GM12878 (cell line): Measurements from ENCODE around the gene DNAJC12. TPM values are rescaled to one million over a fixed set of nuclear protein-coding genes. Genes with fewer than 3 reads are reported as not detected.

Experiments
- BHLHE40 ChIP-seq, 2 experiments: fragments of 450-650 bp in 1 of 2; IDR thresholded peaks; 2 replicates each; pipeline ENCODE4 v1.6.1; 2011 to 2017; ENCODE audit warnings: low read depth in 2 of 2, borderline replicate concordance in 1 of 2, improper control_type of control experiment in 1 of 2, low read length in 1 of 2, mild to moderate bottlenecking in 1 of 2
- CHD2 ChIP-seq: IDR thresholded peaks from 2 replicates; pipeline ENCODE4 v1.6.1; 2011; ENCODE audit warnings: low read depth, low read length, improper control_type of control experiment, borderline replicate concordance
- CREM ChIP-seq: IDR thresholded peaks from 2 replicates; pipeline ENCODE4 v1.6.1; 2014; ENCODE audit warnings: antibody characterized with exemption, low read depth
- ETV6 ChIP-seq, 2 experiments: fragments of 450-650 bp in 1 of 2; IDR thresholded peaks in 1 of 2; conservative IDR thresholded peaks in 1 of 2; 2 replicates each; pipeline ENCODE4 v1.6.1; 2014; ENCODE audit warnings: antibody characterized with exemption in 1 of 2, borderline replicate concordance in 1 of 2, low read depth in 1 of 2, mild to moderate bottlenecking in 1 of 2, moderate library complexity in 1 of 2
- FOXK2 ChIP-seq: fragments of 450-650 bp; IDR thresholded peaks from 2 replicates; pipeline ENCODE4 v1.6.1; 2017; ENCODE audit warnings: mild to moderate bottlenecking, moderate library complexity
- GABPA ChIP-seq: IDR thresholded peaks from 2 replicates; pipeline ENCODE4 v1.6.1; 2014; ENCODE audit warnings: antibody characterized with exemption, low read depth, mild to moderate bottlenecking, inconsistent platforms
- JUNB ChIP-seq: IDR thresholded peaks from 2 replicates; pipeline ENCODE4 v1.6.1; 2016; ENCODE audit warnings: antibody characterized with exemption, mild to moderate bottlenecking
- KAT2A ChIP-seq: conservative IDR thresholded peaks from 2 replicates; pipeline ENCODE4 v1.6.1; 2011; ENCODE audit warnings: low read depth, low read length; ENCODE audit not compliant: control insufficient read depth
- NFIC ChIP-seq: IDR thresholded peaks from 2 replicates; pipeline ENCODE4 v1.6.1; 2012; ENCODE audit warnings: low read depth, mild to moderate bottlenecking, inconsistent platforms, low read length, moderate library complexity
- NFYB ChIP-seq: IDR thresholded peaks from 2 replicates; pipeline ENCODE4 v1.6.1; 2011; ENCODE audit warnings: low read depth, mild to moderate bottlenecking, low read length, improper control_type of control experiment, moderate library complexity; ENCODE audit not compliant: insufficient read depth
- NR2C2 ChIP-seq: IDR thresholded peaks from 2 replicates; pipeline ENCODE4 v1.6.1; 2011; ENCODE audit warnings: borderline replicate concordance, low read depth; ENCODE audit not compliant: control insufficient read depth, insufficient read length
- PAX5 ChIP-seq: IDR thresholded peaks from 2 replicates; pipeline ENCODE4 v1.6.1; 2011; ENCODE audit warnings: low read depth, low read length, borderline replicate concordance
- RAD21 ChIP-seq: IDR thresholded peaks from 2 replicates; pipeline ENCODE4 v1.6.1; 2011; ENCODE audit warnings: mild to moderate bottlenecking, low read depth, low read length, moderate library complexity; ENCODE audit not compliant: insufficient read depth
- RCOR1 ChIP-seq: conservative IDR thresholded peaks from 2 replicates; pipeline ENCODE4 v1.6.1; 2012; ENCODE audit warnings: low read depth, low read length, improper control_type of control experiment
- SMAD1 ChIP-seq: fragments of 450-650 bp; IDR thresholded peaks from 2 replicates; pipeline ENCODE4 v1.6.1; 2018; ENCODE audit warnings: mild to moderate bottlenecking, low read depth; ENCODE audit not compliant: partially characterized antibody
- SP1 ChIP-seq: IDR thresholded peaks from one replicate; pipeline ENCODE4 v1.6.1; 2011; ENCODE audit warnings: low read depth, low read length
- SUZ12 ChIP-seq: fragments of 200-600 bp; sonication (generic); IDR thresholded peaks from one replicate; pipeline ENCODE4 v1.6.1; 2018; ENCODE audit warnings: antibody characterized with exemption, mild to moderate bottlenecking; ENCODE audit not compliant: unreplicated experiment
- TARDBP ChIP-seq: IDR thresholded peaks from 2 replicates; pipeline ENCODE4 v1.6.1; 2016; ENCODE audit warnings: borderline replicate concordance
- TBL1XR1 ChIP-seq: IDR thresholded peaks from 2 replicates; pipeline ENCODE4 v1.6.1; 2012; ENCODE audit warnings: low read depth, low read length, improper control_type of control experiment
- ZBED1 ChIP-seq: IDR thresholded peaks from 2 replicates; pipeline ENCODE4 v1.6.1; 2016; ENCODE audit warnings: borderline replicate concordance
- ZNF274 ChIP-seq: IDR thresholded peaks from one replicate; pipeline ENCODE4 v1.8.0; 2011; ENCODE audit not compliant: insufficient read length, insufficient read depth
- polyA plus RNA-seq, 11 experiments: library from polyadenylated mRNA; depleted of rRNA in 4 of 11; unstranded in 6 of 11; stranded (reverse) in 5 of 11; fragments of >200 nt; fragmentation: Nextera tagmentation in 4 of 11; fragmentation: Illumina TruSeq in 1 of 11; extraction: Ambion mirVana in 4 of 11; extraction: Trizol in 1 of 11; gene quantifications; 1 replicate in 1 of 11; 2 replicates in 10 of 11; pipeline versions ENCODE4 v1.2.1 to v1.2.3, GENCODE V29; 2011 to 2016; ENCODE audit warnings: inconsistent platforms in 2 of 11, missing spikeins in 2 of 11, low read depth in 1 of 11
- total RNA-seq, 4 experiments: library from RNA; depleted of rRNA in 3 of 4; stranded (reverse); fragments of >200 nt in 3 of 4; fragmentation: Illumina TruSeq in 1 of 4; extraction: Trizol in 1 of 4; gene quantifications; 2 replicates each; pipeline versions ENCODE4 v1.2.1 to v1.2.3, GENCODE V29; 2013 to 2021
- TF ChIP-seq, protein P1 (sequence below): IDR thresholded peaks from 2 replicates; pipeline ENCODE4 v1.6.1; 2011; ENCODE audit warnings: borderline replicate concordance, low read depth, mild to moderate bottlenecking, moderate library complexity, mixed read lengths, low read length; ENCODE audit not compliant: insufficient read depth; ENCODE audit errors: extremely low read length
- TF ChIP-seq, protein P2 (sequence below): fragments of 150-350 bp; IDR thresholded peaks from 2 replicates; pipeline ENCODE4 v1.6.1; 2016; ENCODE audit warnings: low read depth, low read length
- TF ChIP-seq, protein P3 (sequence below): IDR thresholded peaks from 2 replicates; pipeline ENCODE4 v1.6.1; 2012; ENCODE audit warnings: mild to moderate bottlenecking, low read depth, low read length

DNAJC12 gene
- total and polyA plus RNA-seq, 10 of the 15 experiments (the other 5 are each of a cell fraction or from before 2014, with no cell fraction given): 1.1 to 4.5 (median 3.0) TPM

DNA sequence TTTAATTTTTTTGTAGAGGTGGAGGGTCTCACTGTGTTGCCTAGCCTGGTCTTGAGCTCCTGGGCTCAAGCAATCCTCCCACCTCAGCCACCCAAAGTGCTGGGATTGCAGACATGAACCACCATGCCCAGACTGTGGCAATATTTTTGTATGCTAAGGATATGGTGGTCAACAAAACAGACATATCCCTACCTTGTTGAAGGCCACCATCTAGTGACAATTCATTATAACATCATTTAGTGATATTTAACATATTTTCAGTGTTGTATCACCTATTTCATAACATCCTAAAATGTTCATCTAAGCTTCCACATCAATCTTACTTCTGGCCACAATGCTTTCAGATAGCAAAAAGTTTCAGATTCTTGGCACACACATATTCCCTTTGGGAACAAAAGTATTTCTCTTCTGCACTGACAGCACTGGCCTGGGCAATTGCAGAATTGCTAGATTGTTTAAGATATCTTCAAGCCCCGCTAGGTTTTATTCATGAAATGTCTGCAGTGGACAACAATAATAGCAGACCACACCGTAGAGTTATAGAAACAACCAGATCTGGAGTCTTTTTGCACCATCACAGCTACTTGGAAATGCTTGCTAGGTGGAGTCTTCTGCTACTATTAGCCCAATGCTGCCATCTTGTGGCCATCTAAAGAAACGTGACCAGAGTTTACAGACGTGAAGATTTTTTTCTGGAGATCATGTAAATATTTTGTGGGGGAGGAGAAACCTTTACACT is 58.4 kb downstream of the DNAJC12 start (continued):
- TF ChIP-seq ETV6 (conservative IDR thresholded peaks at IDR 0.05 in 1 of 2, IDR thresholded peaks at IDR 0.05 in 1 of 2; ENCODE audit: borderline replicate concordance in 1 of 2, low read depth in 1 of 2) (no peak), FOXK2 (no peak), SUZ12 (no peak), SMAD1 (no peak), CHD2 (no peak), NFYB (no peak), BHLHE40 (IDR thresholded peaks at IDR 0.05; ENCODE audit: borderline replicate concordance in 1 of 2, low read depth in 2 of 2, low read length in 1 of 2) (peak; percentile 73 to 74; a peak in 2 of 4 replicates), TARDBP (no peak), NR2C2 (no peak), RAD21 (peak; percentile 96), JUNB (no peak), KAT2A (no peak), TBL1XR1 (no peak), GABPA (no peak), NFIC (no peak), SP1 (no peak), PAX5 (no peak), RCOR1 (no peak), CREM (no peak), ZNF274 (no peak), ZBED1 (no peak)
- TF ChIP-seq, protein P1, sequence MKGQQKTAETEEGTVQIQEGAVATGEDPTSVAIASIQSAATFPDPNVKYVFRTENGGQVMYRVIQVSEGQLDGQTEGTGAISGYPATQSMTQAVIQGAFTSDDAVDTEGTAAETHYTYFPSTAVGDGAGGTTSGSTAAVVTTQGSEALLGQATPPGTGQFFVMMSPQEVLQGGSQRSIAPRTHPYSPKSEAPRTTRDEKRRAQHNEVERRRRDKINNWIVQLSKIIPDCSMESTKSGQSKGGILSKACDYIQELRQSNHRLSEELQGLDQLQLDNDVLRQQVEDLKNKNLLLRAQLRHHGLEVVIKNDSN: no peak
- TF ChIP-seq, protein P2, sequence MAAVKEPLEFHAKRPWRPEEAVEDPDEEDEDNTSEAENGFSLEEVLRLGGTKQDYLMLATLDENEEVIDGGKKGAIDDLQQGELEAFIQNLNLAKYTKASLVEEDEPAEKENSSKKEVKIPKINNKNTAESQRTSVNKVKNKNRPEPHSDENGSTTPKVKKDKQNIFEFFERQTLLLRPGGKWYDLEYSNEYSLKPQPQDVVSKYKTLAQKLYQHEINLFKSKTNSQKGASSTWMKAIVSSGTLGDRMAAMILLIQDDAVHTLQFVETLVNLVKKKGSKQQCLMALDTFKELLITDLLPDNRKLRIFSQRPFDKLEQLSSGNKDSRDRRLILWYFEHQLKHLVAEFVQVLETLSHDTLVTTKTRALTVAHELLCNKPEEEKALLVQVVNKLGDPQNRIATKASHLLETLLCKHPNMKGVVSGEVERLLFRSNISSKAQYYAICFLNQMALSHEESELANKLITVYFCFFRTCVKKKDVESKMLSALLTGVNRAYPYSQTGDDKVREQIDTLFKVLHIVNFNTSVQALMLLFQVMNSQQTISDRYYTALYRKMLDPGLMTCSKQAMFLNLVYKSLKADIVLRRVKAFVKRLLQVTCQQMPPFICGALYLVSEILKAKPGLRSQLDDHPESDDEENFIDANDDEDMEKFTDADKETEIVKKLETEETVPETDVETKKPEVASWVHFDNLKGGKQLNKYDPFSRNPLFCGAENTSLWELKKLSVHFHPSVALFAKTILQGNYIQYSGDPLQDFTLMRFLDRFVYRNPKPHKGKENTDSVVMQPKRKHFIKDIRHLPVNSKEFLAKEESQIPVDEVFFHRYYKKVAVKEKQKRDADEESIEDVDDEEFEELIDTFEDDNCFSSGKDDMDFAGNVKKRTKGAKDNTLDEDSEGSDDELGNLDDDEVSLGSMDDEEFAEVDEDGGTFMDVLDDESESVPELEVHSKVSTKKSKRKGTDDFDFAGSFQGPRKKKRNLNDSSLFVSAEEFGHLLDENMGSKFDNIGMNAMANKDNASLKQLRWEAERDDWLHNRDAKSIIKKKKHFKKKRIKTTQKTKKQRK: no peak
- TF ChIP-seq, protein P3, sequence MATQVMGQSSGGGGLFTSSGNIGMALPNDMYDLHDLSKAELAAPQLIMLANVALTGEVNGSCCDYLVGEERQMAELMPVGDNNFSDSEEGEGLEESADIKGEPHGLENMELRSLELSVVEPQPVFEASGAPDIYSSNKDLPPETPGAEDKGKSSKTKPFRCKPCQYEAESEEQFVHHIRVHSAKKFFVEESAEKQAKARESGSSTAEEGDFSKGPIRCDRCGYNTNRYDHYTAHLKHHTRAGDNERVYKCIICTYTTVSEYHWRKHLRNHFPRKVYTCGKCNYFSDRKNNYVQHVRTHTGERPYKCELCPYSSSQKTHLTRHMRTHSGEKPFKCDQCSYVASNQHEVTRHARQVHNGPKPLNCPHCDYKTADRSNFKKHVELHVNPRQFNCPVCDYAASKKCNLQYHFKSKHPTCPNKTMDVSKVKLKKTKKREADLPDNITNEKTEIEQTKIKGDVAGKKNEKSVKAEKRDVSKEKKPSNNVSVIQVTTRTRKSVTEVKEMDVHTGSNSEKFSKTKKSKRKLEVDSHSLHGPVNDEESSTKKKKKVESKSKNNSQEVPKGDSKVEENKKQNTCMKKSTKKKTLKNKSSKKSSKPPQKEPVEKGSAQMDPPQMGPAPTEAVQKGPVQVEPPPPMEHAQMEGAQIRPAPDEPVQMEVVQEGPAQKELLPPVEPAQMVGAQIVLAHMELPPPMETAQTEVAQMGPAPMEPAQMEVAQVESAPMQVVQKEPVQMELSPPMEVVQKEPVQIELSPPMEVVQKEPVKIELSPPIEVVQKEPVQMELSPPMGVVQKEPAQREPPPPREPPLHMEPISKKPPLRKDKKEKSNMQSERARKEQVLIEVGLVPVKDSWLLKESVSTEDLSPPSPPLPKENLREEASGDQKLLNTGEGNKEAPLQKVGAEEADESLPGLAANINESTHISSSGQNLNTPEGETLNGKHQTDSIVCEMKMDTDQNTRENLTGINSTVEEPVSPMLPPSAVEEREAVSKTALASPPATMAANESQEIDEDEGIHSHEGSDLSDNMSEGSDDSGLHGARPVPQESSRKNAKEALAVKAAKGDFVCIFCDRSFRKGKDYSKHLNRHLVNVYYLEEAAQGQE: no peak
